HCT116 (cell line): ENCODE results near the gene IL1RAPL2. TPM values are rescaled to one million over a fixed set of nuclear protein-coding genes. Genes with fewer than 3 reads are reported as not detected.

Source experiments
- ATAC-seq: fragments of 200-7000 bp; cut with Tn5 transposase; 2 replicates; pipeline ENCODE4 v1.9.1; 2020; ENCODE audit warnings: mild to moderate bottlenecking, moderate library complexity
- Bru-seq: library from RNA; stranded (reverse); fragments of 400-500 nt; gene quantifications from one replicate; lab custom pipeline; 2021; lab: Mats Ljungman, UMichigan
- BruChase-seq, 2 experiments: library from RNA; stranded (reverse); fragments of 400-500 nt; gene quantifications; one replicate each; lab custom pipeline; 2021; lab: Mats Ljungman, UMichigan
- BruUV-seq: library from RNA; stranded (reverse); fragments of 400-500 nt; replicated peaks from 2 replicates; lab custom pipeline; 2021; lab: Mats Ljungman, UMichigan
- CTCF ChIA-PET: fragments of 300-600 bp; sonication (Branson Sonifier 250); formaldehyde crosslinking; loops from one replicate; lab custom pipeline; 2021; ENCODE audit warnings: antibody characterized with exemption; lab: Charles Lee
- POLR2A ChIA-PET: fragments of 300-600, 350-600 bp; sonication (Branson Sonifier 250); formaldehyde crosslinking; loops from one replicate; lab custom pipeline; 2021; ENCODE audit warnings: antibody characterized with exemption; lab: Charles Lee
- RAD21 ChIA-PET, 2 experiments: fragments of 300-600 bp; sonication (Branson Sonifier 250); formaldehyde crosslinking; loops; one replicate each; lab custom pipeline; 2023; ENCODE audit warnings: low total read pairs in 2 of 2; ENCODE audit not compliant: uncharacterized antibody in 2 of 2, unreplicated experiment in 2 of 2, low non-redundant PET in 1 of 2; lab: Charles Lee
- DNase-seq: peaks from one replicate; pipeline ENCODE4 v3.0.0-alpha.2; 2010; ENCODE audit warnings: low read depth, low spot score
- H2AFZ ChIP-seq: fragments of 200-600 bp; shearing (Covaris generic), sonication (generic); 2 replicates; pipeline ENCODE4 v1.6.1; 2017; ENCODE audit warnings: low read depth, mixed run types, mixed read lengths, antibody characterized with exemption, low read length; ENCODE audit not compliant: poor library complexity, severe bottlenecking
- H3K27ac ChIP-seq: 2 replicates; pipeline ENCODE4 v1.5.1; 2012; ENCODE audit warnings: low read depth, low read length
- H3K27me3 ChIP-seq: fragments of 200-600 bp; sonication (generic); 2 replicates; pipeline ENCODE4 v1.6.1; 2016; ENCODE audit warnings: mixed run types, low read length, mixed read lengths; ENCODE audit not compliant: insufficient read depth
- H3K36me3 ChIP-seq, 2 experiments: fragments of 200-500 bp in 1 of 2; fragments of 200-600 bp in 1 of 2; sonication (Bioruptor generic) in 1 of 2; sonication (generic) in 1 of 2; 2 replicates each; pipeline versions ENCODE4 v1.5.1 to v1.6.1; 2014 to 2016; ENCODE audit warnings: low read length in 2 of 2, inconsistent platforms in 1 of 2, mixed read lengths in 1 of 2, mixed run types in 1 of 2; ENCODE audit not compliant: insufficient read depth in 2 of 2, control insufficient read depth in 1 of 2
- H3K4me1 ChIP-seq, 2 experiments: fragments of 200-600 bp in 1 of 2; sonication (generic) in 1 of 2; 2 replicates each; pipeline versions ENCODE4 v1.5.1 to v1.6.1; 2012 to 2017; ENCODE audit warnings: low read length in 2 of 2, inconsistent platforms in 1 of 2, mild to moderate bottlenecking in 1 of 2, mixed read lengths in 1 of 2, mixed run types in 1 of 2, moderate library complexity in 1 of 2; ENCODE audit not compliant: insufficient read depth in 2 of 2, control insufficient read depth in 1 of 2
- H3K4me2 ChIP-seq: fragments of 200-600 bp; sonication (generic); 2 replicates; pipeline ENCODE4 v1.6.1; 2017; ENCODE audit warnings: mixed run types, low read length, mixed read lengths
- H3K4me3 ChIP-seq, 2 experiments: fragments of 200-600 bp in 1 of 2; sonication (generic) in 1 of 2; replicated peaks in 1 of 2; 2 replicates each; pipeline ENCODE4 v1.5.1; 2011 to 2016; ENCODE audit warnings: low read length in 2 of 2, control low read depth in 1 of 2, low read depth in 1 of 2, mild to moderate bottlenecking in 1 of 2, mixed read lengths in 1 of 2, mixed run types in 1 of 2
- H3K79me2 ChIP-seq: fragments of 200-600 bp; sonication (generic); 2 replicates; pipeline ENCODE4 v1.6.1; 2017; ENCODE audit warnings: mild to moderate bottlenecking, mixed run types, low read length, moderate library complexity, mixed read lengths; ENCODE audit not compliant: insufficient read depth
- H3K9ac ChIP-seq: fragments of 200-600 bp; sonication (generic); 2 replicates; pipeline ENCODE4 v1.6.1; 2016; ENCODE audit warnings: low read length, mixed read lengths
- H3K9me2 ChIP-seq: fragments of 200-600 bp; sonication (generic), shearing (Covaris generic); 2 replicates; pipeline ENCODE4 v1.6.1; 2017; ENCODE audit warnings: mixed run types, mild to moderate bottlenecking, moderate library complexity; ENCODE audit not compliant: insufficient read depth
- H3K9me3 ChIP-seq, 2 experiments: fragments of 200-500 bp in 1 of 2; fragments of 200-600 bp in 1 of 2; sonication (Bioruptor generic) in 1 of 2; sonication (generic) in 1 of 2; 2 replicates each; pipeline ENCODE4 v1.6.1; 2014 to 2017; ENCODE audit warnings: low read length in 2 of 2, mixed read lengths in 2 of 2, inconsistent platforms in 1 of 2, low read depth in 1 of 2, mild to moderate bottlenecking in 1 of 2, mixed run types in 1 of 2, moderate library complexity in 1 of 2; ENCODE audit not compliant: control insufficient read depth in 1 of 2, insufficient read depth in 1 of 2
- H4K20me1 ChIP-seq: fragments of 200-600 bp; sonication (generic), shearing (Covaris generic); 2 replicates; pipeline ENCODE4 v1.6.1; 2017; ENCODE audit warnings: mixed run types, mild to moderate bottlenecking, moderate library complexity; ENCODE audit not compliant: insufficient read depth
- ATF3 ChIP-seq: IDR thresholded peaks from 2 replicates; pipeline ENCODE4 v1.6.1; 2012
- CBX3 ChIP-seq: IDR thresholded peaks from 2 replicates; pipeline ENCODE4 v1.6.1; 2012; ENCODE audit warnings: low read depth
- CEBPB ChIP-seq: IDR thresholded peaks from 2 replicates; pipeline ENCODE4 v1.6.1; 2012; ENCODE audit warnings: low read depth
- CTCF ChIP-seq, 3 experiments: fragments of 200-600 bp in 1 of 3; sonication (generic) in 1 of 3; IDR thresholded peaks in 2 of 3; conservative IDR thresholded peaks in 1 of 3; 2 replicates each; pipeline ENCODE4 v1.5.1; 2012 to 2017; ENCODE audit warnings: low read depth in 2 of 3, low read length in 2 of 3, antibody characterized with exemption in 1 of 3, borderline replicate concordance in 1 of 3, control low read depth in 1 of 3, mild to moderate bottlenecking in 1 of 3, mixed read lengths in 1 of 3, mixed run types in 1 of 3, moderate library complexity in 1 of 3; ENCODE audit not compliant: insufficient read depth in 1 of 3
- EGR1 ChIP-seq: IDR thresholded peaks from 2 replicates; pipeline ENCODE4 v1.6.1; 2012; ENCODE audit warnings: low read depth
- FOSL1 ChIP-seq: IDR thresholded peaks from 2 replicates; pipeline ENCODE4 v1.6.1; 2012; ENCODE audit warnings: low read depth
- JUND ChIP-seq: IDR thresholded peaks from 2 replicates; pipeline ENCODE4 v1.6.1; 2012
- POLR2AphosphoS5 ChIP-seq: IDR thresholded peaks from 2 replicates; pipeline ENCODE4 v1.6.1; 2011; ENCODE audit warnings: mild to moderate bottlenecking, low read depth, low read length, moderate library complexity
- RAD21 ChIP-seq: IDR thresholded peaks from 2 replicates; pipeline ENCODE4 v1.6.1; 2012; ENCODE audit warnings: low read depth, mild to moderate bottlenecking
- SIN3A ChIP-seq: IDR thresholded peaks from 2 replicates; pipeline ENCODE4 v1.6.1; 2012; ENCODE audit warnings: low read depth
- SP1 ChIP-seq: IDR thresholded peaks from 2 replicates; pipeline ENCODE4 v1.6.1; 2012; ENCODE audit warnings: low read depth
- TCF7L2 ChIP-seq: IDR thresholded peaks from 2 replicates; pipeline ENCODE4 v1.7.0; 2011; ENCODE audit warnings: borderline replicate concordance, inconsistent platforms; ENCODE audit not compliant: insufficient read depth, insufficient read length; ENCODE audit errors: extremely low read depth
- YY1 ChIP-seq: IDR thresholded peaks from 2 replicates; pipeline ENCODE4 v1.6.1; 2011; ENCODE audit warnings: low read length, low read depth, moderate library complexity, mild to moderate bottlenecking; ENCODE audit not compliant: insufficient replicate concordance; ENCODE audit errors: extremely low read depth
- ZBTB33 ChIP-seq: IDR thresholded peaks from 2 replicates; pipeline ENCODE4 v1.6.1; 2011; ENCODE audit warnings: mild to moderate bottlenecking, low read length, moderate library complexity; ENCODE audit not compliant: insufficient replicate concordance; ENCODE audit errors: extremely low read depth
- ZNF274 ChIP-seq: fragments of 200-500 bp; sonication (Bioruptor generic); IDR thresholded peaks from 2 replicates; pipeline ENCODE4 v1.6.1; 2014; ENCODE audit warnings: mild to moderate bottlenecking, low read depth, low read length, inconsistent platforms
- intact Hi-C: fragments of 100-400 bp; cut with micrococcal nuclease; formaldehyde crosslinking; loops from 2 replicates; pipeline ENCODE4 v1.10.0; 2022
- long read RNA-seq: library from polyadenylated mRNA; unstranded; transcript quantifications from one replicate; pipeline ENCODE4 v2.0.0, GENCODE V29; 2021; ENCODE audit not compliant: unreplicated experiment
- polyA plus RNA-seq: library from polyadenylated mRNA; unstranded; fragments of >200 nt; gene quantifications from 2 replicates; pipeline ENCODE4 v1.2.1, GENCODE V29; 2012; ENCODE audit warnings: missing spikeins
- total RNA-seq: library from RNA; stranded (reverse); gene quantifications from one replicate; pipeline ENCODE4 v1.2.1, GENCODE V29; 2021; ENCODE audit not compliant: unreplicated experiment

Gene IL1RAPL2
- not detected for total RNA-seq
- polyA plus RNA-seq, result not detected in 2 replicates
- percentile 0 among the genes with signal in this experiment for Bru-seq, nascent RNA
- BruChase-seq, experiment 1, labeled RNA remaining after a 6-hour chase, result percentile 1 among the genes with signal in this experiment
- BruChase-seq, experiment 2, labeled RNA remaining after a 2-hour chase, result percentile 1 among the genes with signal in this experiment
- long read RNA-seq, result 0 reads

- intact Hi-C loops, result no loop called here
These were observed at the start of gene IL1RAPL2 for GRCh38 chrX:104565791-104566680. TSS of gene IL1RAPL2 (plus strand) at chrX:104566199.

More at GRCh38 chrX:104565791-104566680, at the start of gene IL1RAPL2:
- H3K36me3 ChIP-seq, result no peaks in the 10 kb centered on the region
- no peak for ATAC-seq
- no peak within 1 kb of the TSS for H3K4me3 ChIP-seq
- H4K20me1 ChIP-seq, result no peaks in the 10 kb centered on the region
- no peak for DNase-seq
- no peak within 1 kb of the TSS for H3K4me2 ChIP-seq
- no peaks in the 10 kb centered on the region for H3K4me1 ChIP-seq
- no peak for TF ChIP-seq TCF7L2
- TF ChIP-seq SP1, result no peak
- no peak for TF ChIP-seq ZBTB33
- TF ChIP-seq ATF3, result no peak
- no peak for TF ChIP-seq CEBPB
- TF ChIP-seq YY1, result no peak
- no peak for TF ChIP-seq JUND
- TF ChIP-seq ZNF274, result no peak
- no peak for TF ChIP-seq SIN3A
- no peak for TF ChIP-seq EGR1
- TF ChIP-seq POLR2AphosphoS5, result no peak
- no peak for TF ChIP-seq CTCF (IDR thresholded peaks at IDR 0.05 in 2 of 3, conservative IDR thresholded peaks at IDR 0.05 in 1 of 3; ENCODE audit: borderline replicate concordance in 1 of 3, insufficient read depth in 1 of 3, low read depth in 2 of 3, low read length in 2 of 3)
- no peak for TF ChIP-seq RAD21
- no peak for TF ChIP-seq CBX3
- no peak for TF ChIP-seq FOSL1
- TF ChIP-seq, all 23 proteins: peak for 0
- POLR2A ChIA-PET, result no interaction called here
- H3K9me2 ChIP-seq, result no peaks in the 10 kb centered on the region
- H3K79me2 ChIP-seq, result no peaks in the 10 kb centered on the region
- RAD21 ChIA-PET, result no interaction called here
- H3K27ac ChIP-seq, result no peak within 1 kb of the TSS
- BruUV-seq, result no TSS peak
- no peaks in the 10 kb centered on the region for H3K9me3 ChIP-seq
- H3K27me3 ChIP-seq, result no peaks in the 10 kb centered on the region
- no peak within 1 kb of the TSS for H2AFZ ChIP-seq
- CTCF ChIA-PET, result no interaction called here
- H3K9ac ChIP-seq, result no peak within 1 kb of the TSS
